ENCODE measurements around the gene IGSF8. TPM values are rescaled to one million over a fixed set of nuclear protein-coding genes. Genes with fewer than 3 reads are reported as not detected.

IGSF8 gene, protein sequence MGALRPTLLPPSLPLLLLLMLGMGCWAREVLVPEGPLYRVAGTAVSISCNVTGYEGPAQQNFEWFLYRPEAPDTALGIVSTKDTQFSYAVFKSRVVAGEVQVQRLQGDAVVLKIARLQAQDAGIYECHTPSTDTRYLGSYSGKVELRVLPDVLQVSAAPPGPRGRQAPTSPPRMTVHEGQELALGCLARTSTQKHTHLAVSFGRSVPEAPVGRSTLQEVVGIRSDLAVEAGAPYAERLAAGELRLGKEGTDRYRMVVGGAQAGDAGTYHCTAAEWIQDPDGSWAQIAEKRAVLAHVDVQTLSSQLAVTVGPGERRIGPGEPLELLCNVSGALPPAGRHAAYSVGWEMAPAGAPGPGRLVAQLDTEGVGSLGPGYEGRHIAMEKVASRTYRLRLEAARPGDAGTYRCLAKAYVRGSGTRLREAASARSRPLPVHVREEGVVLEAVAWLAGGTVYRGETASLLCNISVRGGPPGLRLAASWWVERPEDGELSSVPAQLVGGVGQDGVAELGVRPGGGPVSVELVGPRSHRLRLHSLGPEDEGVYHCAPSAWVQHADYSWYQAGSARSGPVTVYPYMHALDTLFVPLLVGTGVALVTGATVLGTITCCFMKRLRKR
- 19.9 and 20.2 TPM in 2 replicates for total RNA-seq

DNA sequence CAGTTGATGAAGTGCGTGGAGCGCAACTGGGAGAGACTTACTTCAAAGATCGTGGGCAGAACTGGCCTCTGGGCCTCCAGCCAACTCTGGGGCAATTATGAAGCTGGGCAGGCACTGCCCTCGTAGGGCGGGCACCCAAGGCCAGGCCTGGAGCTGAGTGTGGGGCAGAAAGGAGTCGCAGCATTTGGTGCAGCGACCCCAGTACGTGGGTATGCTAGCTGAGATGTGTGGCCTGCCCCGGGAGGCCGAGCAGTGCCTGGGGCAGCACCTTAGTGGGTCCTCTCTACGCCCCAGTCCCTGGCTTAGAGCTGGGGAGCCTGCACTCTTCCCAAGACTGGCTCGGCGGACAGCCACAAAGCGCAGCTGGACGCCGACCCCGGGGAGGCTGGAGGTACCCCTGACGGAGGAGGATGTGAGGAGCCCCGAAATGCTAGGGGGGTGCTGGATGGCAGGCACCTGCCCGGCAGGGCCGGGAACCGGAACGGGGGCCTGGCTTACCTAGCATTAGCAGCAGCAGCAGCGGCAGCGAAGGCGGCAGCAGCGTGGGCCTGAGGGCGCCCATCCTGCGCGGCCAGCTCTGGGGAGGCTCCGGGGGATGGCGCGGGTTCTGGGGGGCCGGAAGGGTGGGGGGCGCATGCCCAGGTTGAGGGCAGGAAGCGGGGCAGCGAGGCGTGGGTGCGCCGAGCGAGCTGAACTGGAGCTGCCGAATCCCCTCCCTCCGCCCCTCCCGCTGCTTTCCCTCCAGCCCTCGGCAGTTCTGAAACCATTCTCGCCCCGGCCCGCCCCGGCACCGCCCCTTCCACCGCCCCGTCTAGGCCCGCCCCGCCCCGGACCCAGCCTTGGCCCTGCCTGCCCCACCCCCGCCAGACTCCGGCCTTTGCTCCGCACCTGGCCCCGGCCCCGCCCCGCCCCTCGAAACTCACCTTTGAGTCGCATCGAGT lies at the start of gene IGSF8:
Gene IGSF8, minus strand, starts transcription at position 709 of the 941 bp plus-strand sequence. Its CDS starts 147 bp downstream, at position 562.

GRCh38 chr1:160115545-160116282 lies 17.3 kb upstream of the IGSF8 start, which contains the start of gene ATP1A2:
Gene ATP1A2, plus strand, starts transcription at chr1:160115759. Its CDS starts 103 bp downstream, at chr1:160115862.

GRCh38 chr1:160081261-160081936 lies 17.0 kb downstream of the IGSF8 start, which contains the start of gene KCNJ9:
Gene KCNJ9, plus strand, starts transcription at chr1:160081538. Its CDS starts 2,493 bp downstream, at chr1:160084031.

GRCh38 chr1:160069460-160070231 lies 28.8 kb downstream of the IGSF8 start, which contains the start of gene KCNJ10:
Gene KCNJ10, minus strand, starts transcription at chr1:160070160. Its CDS starts 27,628 bp downstream, at chr1:160042532.

Other genes starting within 250 kb of the IGSF8 start
- gene VSIG8, start 236.0 kb downstream of the IGSF8 start, total RNA-seq: not detected in 2 replicates
- gene CFAP45, start 198.5 kb downstream of the IGSF8 start, total RNA-seq: 0.65 and 1.1 TPM in 2 replicates
- 261 and 286 TPM in 2 replicates for gene TAGLN2, start 173.1 kb downstream of the IGSF8 start, total RNA-seq
- not detected in 2 replicates for gene IGSF9, start 153.0 kb downstream of the IGSF8 start, total RNA-seq
- 0.65 and 0.86 TPM in 2 replicates for gene SLAMF9, start 144.4 kb downstream of the IGSF8 start, total RNA-seq
- gene PIGM, start 66.6 kb downstream of the IGSF8 start, total RNA-seq: 7.4 and 8.6 TPM in 2 replicates
- not detected in 2 replicates for gene KCNJ10, start 28.5 kb downstream of the IGSF8 start, total RNA-seq
- gene KCNJ9, start 17.1 kb downstream of the IGSF8 start, total RNA-seq: under 0.01 and 0.11 TPM in 2 replicates
- gene ATP1A2, start 17.1 kb upstream of the IGSF8 start, total RNA-seq: 0.22 and 0.91 TPM in 2 replicates
- gene ATP1A4, start 53.0 kb upstream of the IGSF8 start, total RNA-seq: not detected in 2 replicates
- 0.32 and 0.65 TPM in 2 replicates for gene CASQ1, start 92.0 kb upstream of the IGSF8 start, total RNA-seq
- gene PEA15, start 106.8 kb upstream of the IGSF8 start, total RNA-seq: 258 and 280 TPM in 2 replicates
- gene DCAF8, start 163.9 kb upstream of the IGSF8 start, total RNA-seq: 82.7 and 95.8 TPM in 2 replicates
- gene PEX19, start 186.5 kb upstream of the IGSF8 start, total RNA-seq: 55.7 and 60.0 TPM in 2 replicates
- gene COPA, start 244.6 kb upstream of the IGSF8 start, total RNA-seq: 268 and 285 TPM in 2 replicates
- 116 and 123 TPM in 2 replicates for gene NCSTN, start 244.8 kb upstream of the IGSF8 start, total RNA-seq

Measured in articular chondrocyte of knee joint (primary cell).